Epithelial cell of esophagus (primary cell): Measurements from ENCODE around the gene HYDIN.
A peak's percentile ranks its signal among the peaks of the same experiment; 100 is the strongest.

Experiments used
- DNase-seq: peaks from one replicate; pipeline ENCODE4 v3.0.0; 2010; ENCODE audit warnings: low read depth
- H3K4me3 ChIP-seq: 2 replicates; pipeline ENCODE4 v1.5.1; 2011; ENCODE audit warnings: mild to moderate bottlenecking, low read length, control low read depth
- CTCF ChIP-seq: IDR thresholded peaks from 2 replicates; pipeline ENCODE4 v1.5.1; 2011; ENCODE audit warnings: low read depth, mild to moderate bottlenecking, low read length, control low read depth, inconsistent platforms; ENCODE audit not compliant: insufficient read depth; ENCODE audit errors: missing control alignments

The HYDIN gene

GRCh38 chr16:70805380-70805779, 425.1 kb downstream of the HYDIN start:
- DNase-seq = peak; percentile 26
- H3K4me3 ChIP-seq = no peak overlapping the region
- no peak for TF ChIP-seq CTCF

GRCh38 chr16:70804734-70805169, 425.8 kb downstream of the HYDIN start:
- H3K4me3 ChIP-seq = no peak overlapping the region
- no peak for TF ChIP-seq CTCF
- DNase-seq = no peak

- DNase-seq = peak; percentile 94
- no peak for TF ChIP-seq CTCF
- H3K4me3 ChIP-seq = no peak overlapping the region
Observed at GRCh38 chr16:70804153-70804733, 426.3 kb downstream of the HYDIN start.

- no peak overlapping the region for H3K4me3 ChIP-seq
- no peak for TF ChIP-seq CTCF
Observed at GRCh38 chr16:70803319-70803718, 427.2 kb downstream of the HYDIN start.

GRCh38 chr16:70801611-70802010, 428.9 kb downstream of the HYDIN start:
- DNase-seq = no peak
- H3K4me3 ChIP-seq = peak overlapping the region; percentile 90
- TF ChIP-seq CTCF = no peak

More at GRCh38 chr16:70803319-70803718, 427.2 kb downstream of the HYDIN start:
- no peak for DNase-seq

- peak; percentile 96 for DNase-seq
- peak within 1 kb of the TSS; percentile 90 for H3K4me3 ChIP-seq
- TF ChIP-seq CTCF = no peak
Observed at GRCh38 chr16:70800781-70801480, 429.6 kb downstream of the HYDIN start, which contains the start of gene VAC14. TSS of gene VAC14 (minus strand) at chr16:70801158. CDS start at chr16:70800900, 258 bp downstream.
